WTC11 (cell line): ENCODE data around the gene NGRN. TPM values are rescaled to one million over a fixed set of nuclear protein-coding genes. Genes with fewer than 3 reads are reported as not detected.

Experiments used
- ATAC-seq: fragments of 200-7000 bp; cut with Tn5 transposase; 2 replicates; pipeline ENCODE4 v1.10.0; 2021; ENCODE audit warnings: mild to moderate bottlenecking, moderate library complexity
- CTCF ChIA-PET: fragments of 300-600 bp; sonication (Branson Sonifier 250); formaldehyde crosslinking; loops from one replicate; lab custom pipeline; 2021; ENCODE audit warnings: antibody characterized with exemption; lab: Charles Lee
- POLR2A ChIA-PET: fragments of 350-600 bp; sonication (Branson Sonifier 250); formaldehyde crosslinking; loops from one replicate; lab custom pipeline; 2021; ENCODE audit warnings: antibody characterized with exemption; lab: Charles Lee
- DNase-seq: peaks from one replicate; pipeline ENCODE4 v3.0.0; 2021; ENCODE audit warnings: low spot score
- H3K27ac Mint-ChIP-seq: 2 replicates; pipeline ENCODE4 v1.8.0; 2021; ENCODE audit warnings: mixed read lengths
- H3K27me3 Mint-ChIP-seq: 2 replicates; pipeline ENCODE4 v1.8.0; 2021; ENCODE audit warnings: low read depth, mild to moderate bottlenecking, moderate library complexity, mixed read lengths
- H3K36me3 Mint-ChIP-seq: 2 replicates; pipeline ENCODE4 v1.8.0; 2021; ENCODE audit warnings: mixed read lengths
- H3K4me1 Mint-ChIP-seq: 2 replicates; pipeline ENCODE4 v1.8.0; 2022; ENCODE audit warnings: mixed read lengths
- H3K4me3 Mint-ChIP-seq: 2 replicates; pipeline ENCODE4 v1.8.0; 2021; ENCODE audit warnings: mild to moderate bottlenecking, moderate library complexity, mixed read lengths
- H3K9me3 Mint-ChIP-seq: 2 replicates; pipeline ENCODE4 v1.8.0; 2021; ENCODE audit warnings: mixed read lengths
- ARID4B ChIP-seq: sonication (generic); formaldehyde crosslinking; IDR thresholded peaks from 2 replicates; pipeline ENCODE4 v1.8.0; 2023; ENCODE audit warnings: missing genetic modification reagents, mild to moderate bottlenecking, borderline replicate concordance
- CBFB ChIP-seq: sonication (generic); formaldehyde crosslinking; IDR thresholded peaks from 2 replicates; pipeline ENCODE4 v1.8.1; 2022; ENCODE audit warnings: mild to moderate bottlenecking, low read depth, missing genetic modification reagents
- CREM ChIP-seq: sonication (generic); formaldehyde crosslinking; IDR thresholded peaks from 2 replicates; pipeline ENCODE4 v1.8.1; 2022; ENCODE audit warnings: mild to moderate bottlenecking, missing genetic modification reagents, moderate library complexity
- E2F5 ChIP-seq: sonication (generic); formaldehyde crosslinking; IDR thresholded peaks from 2 replicates; pipeline ENCODE4 v1.8.1; 2022; ENCODE audit warnings: mild to moderate bottlenecking, moderate library complexity, missing genetic modification reagents
- ESRRA ChIP-seq: sonication (generic); formaldehyde crosslinking; IDR thresholded peaks from 2 replicates; pipeline ENCODE4 v1.8.1; 2022; ENCODE audit warnings: mild to moderate bottlenecking, missing genetic modification reagents, borderline replicate concordance
- FOXJ3 ChIP-seq: sonication (generic); formaldehyde crosslinking; IDR thresholded peaks from 2 replicates; pipeline ENCODE4 v1.9.0; 2021; ENCODE audit warnings: missing genetic modification reagents, mild to moderate bottlenecking, borderline replicate concordance
- FOXK1 ChIP-seq: sonication (generic); formaldehyde crosslinking; IDR thresholded peaks from 2 replicates; pipeline ENCODE4 v1.8.0; 2022; ENCODE audit warnings: mild to moderate bottlenecking, moderate library complexity, missing genetic modification reagents
- FOXP1 ChIP-seq: sonication (generic); formaldehyde crosslinking; IDR thresholded peaks from 2 replicates; pipeline ENCODE4 v1.8.0; 2022; ENCODE audit warnings: missing genetic modification reagents, mild to moderate bottlenecking, moderate library complexity, borderline replicate concordance
- GTF2I ChIP-seq: fragments of 250-450 bp; sonication (Bioruptor Pico); conservative IDR thresholded peaks from 2 replicates; pipeline ENCODE4 v1.4.0; 2021; ENCODE audit warnings: mild to moderate bottlenecking
- MAX ChIP-seq: sonication (generic); formaldehyde crosslinking; IDR thresholded peaks from 2 replicates; pipeline ENCODE4 v1.8.0; 2022; ENCODE audit warnings: mild to moderate bottlenecking, missing genetic modification reagents
- MYBL2 ChIP-seq: sonication (generic); formaldehyde crosslinking; IDR thresholded peaks from 2 replicates; pipeline ENCODE4 v1.8.1; 2023; ENCODE audit warnings: mild to moderate bottlenecking, moderate library complexity, missing genetic modification reagents
- NFATC4 ChIP-seq: fragments of 250-450 bp; sonication (Bioruptor Pico); IDR thresholded peaks from 2 replicates; pipeline ENCODE4 v1.9.0; 2021; ENCODE audit warnings: mild to moderate bottlenecking
- NFYB ChIP-seq: sonication (generic); formaldehyde crosslinking; conservative IDR thresholded peaks from 2 replicates; pipeline ENCODE4 v1.8.0; 2022; ENCODE audit warnings: low read depth, missing genetic modification reagents
- NR1H2 ChIP-seq: sonication (generic); formaldehyde crosslinking; IDR thresholded peaks from 2 replicates; pipeline ENCODE4 v1.9.0; 2021; ENCODE audit warnings: mild to moderate bottlenecking, moderate library complexity, missing genetic modification reagents
- SMAD3 ChIP-seq: sonication (generic); formaldehyde crosslinking; IDR thresholded peaks from 2 replicates; pipeline ENCODE4 v1.8.0; 2022; ENCODE audit warnings: missing genetic modification reagents, mild to moderate bottlenecking, borderline replicate concordance
- USF1 ChIP-seq: sonication (generic); formaldehyde crosslinking; IDR thresholded peaks from 2 replicates; pipeline ENCODE4 v1.8.0; 2022; ENCODE audit warnings: mild to moderate bottlenecking, missing genetic modification reagents
- USF2 ChIP-seq: sonication (generic); formaldehyde crosslinking; IDR thresholded peaks from 2 replicates; pipeline ENCODE4 v1.8.1; 2023; ENCODE audit warnings: mild to moderate bottlenecking, missing genetic modification reagents, moderate library complexity
- ZBTB21 ChIP-seq: sonication (generic); formaldehyde crosslinking; IDR thresholded peaks from 2 replicates; pipeline ENCODE4 v1.8.1; 2023; ENCODE audit warnings: mild to moderate bottlenecking, missing genetic modification reagents, borderline replicate concordance
- ZNF138 ChIP-seq: sonication (generic); formaldehyde crosslinking; conservative IDR thresholded peaks from 2 replicates; pipeline ENCODE4 v1.8.1; 2022; ENCODE audit warnings: mild to moderate bottlenecking, moderate library complexity, missing genetic modification reagents
- ZNF416 ChIP-seq: fragments of 250-450 bp; sonication (Bioruptor Pico); IDR thresholded peaks from 2 replicates; pipeline ENCODE4 v1.9.0; 2021; ENCODE audit warnings: mild to moderate bottlenecking, inconsistent platforms
- ZNF423 ChIP-seq: fragments of 250-450 bp; sonication (Bioruptor Pico); IDR thresholded peaks from 2 replicates; pipeline ENCODE4 v2.1.2; 2022; ENCODE audit warnings: mild to moderate bottlenecking, moderate library complexity
- total RNA-seq: library from RNA; stranded (reverse); gene quantifications from 3 replicates; pipeline ENCODE4 v1.2.3, GENCODE V29; 2021
- TF ChIP-seq, protein P1 (sequence below): sonication (generic); formaldehyde crosslinking; IDR thresholded peaks from 2 replicates; pipeline ENCODE4 v1.8.1; 2023; ENCODE audit warnings: mild to moderate bottlenecking, moderate library complexity, missing genetic modification reagents
- TF ChIP-seq, protein P2 (sequence below): sonication (generic); formaldehyde crosslinking; conservative IDR thresholded peaks from 2 replicates; pipeline ENCODE4 v1.8.1; 2022; ENCODE audit warnings: mild to moderate bottlenecking, missing genetic modification reagents
- TF ChIP-seq, protein P3 (sequence below): sonication (generic); formaldehyde crosslinking; IDR thresholded peaks from 2 replicates; pipeline ENCODE4 v1.8.0; 2022; ENCODE audit warnings: missing genetic modification reagents

The NGRN gene
- total RNA-seq, 1 experiment from 2014 or later = 77.8 TPM

DNA sequence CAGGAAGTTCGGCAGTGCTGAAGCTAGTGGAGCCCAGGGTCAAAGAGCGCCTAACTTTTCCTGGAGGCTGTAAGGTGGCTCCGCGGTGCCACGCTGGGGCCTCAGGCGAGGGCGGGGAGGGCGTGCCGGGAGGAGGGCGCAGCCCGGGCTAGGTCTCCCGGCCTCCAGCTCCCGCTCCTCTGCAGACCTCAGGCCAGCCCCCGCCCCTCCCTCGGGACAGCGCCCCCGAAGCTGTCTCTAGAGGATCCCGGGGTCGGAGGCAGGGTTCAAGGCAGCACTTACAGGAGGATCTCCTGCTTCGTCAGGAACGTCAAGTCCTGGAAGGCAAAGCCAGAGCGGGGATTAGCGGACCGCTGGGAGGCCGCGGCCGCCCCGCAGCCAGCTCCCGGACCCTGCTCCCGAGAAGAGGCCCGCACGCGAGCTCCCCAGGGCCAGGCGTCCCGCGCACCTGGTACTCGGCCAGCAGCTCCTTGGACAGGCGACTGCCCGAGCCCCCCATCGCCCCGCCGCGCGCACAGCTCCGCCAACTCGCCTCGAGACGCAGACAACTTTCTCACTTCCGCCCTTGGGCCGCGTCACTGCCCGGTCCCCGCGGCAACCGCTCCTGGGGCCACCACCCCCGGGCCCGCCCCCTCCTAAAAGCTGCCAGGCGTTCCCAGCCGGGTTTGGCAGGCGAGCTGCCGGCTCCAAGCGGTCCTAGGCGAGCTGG lies 31.9 kb upstream of the NGRN start, which contains the start of gene CIB1:
Gene CIB1 (minus strand): TSS at position 555 of the 709 bp plus-strand sequence. CDS start 56 bp downstream, at position 499.
- Mint-ChIP-seq H3K27me3 (no peaks in the 10 kb centered on the region), H3K27ac (peak within 1 kb of the TSS; percentile 25), H3K9me3 (no peaks in the 10 kb centered on the region), H3K36me3 (peaks cover 21% of the 10 kb centered on the region), H3K4me1 (peaks cover 16% of the 10 kb centered on the region), H3K4me3 (peak within 1 kb of the TSS; percentile 72)
- peak; percentile 90 for ATAC-seq
- ChIA-PET POLR2A (interaction anchor here (0.5 to 1.8 kb wide), 10 partner anchors 12 to 131 kb away, joined by 3 to 11 read pairs (median 6); partner anchors contain the start of genes IDH2, NGRN, SEMA4B and TTLL13), CTCF (interaction anchor here (0.5 to 3.2 kb wide), 37 partner anchors 12 to 494 kb away, joined by 3 to 66 read pairs (median 5); partner anchors contain the start of genes IDH2, NGRN, SEMA4B and TTLL13)
- DNase-seq = peak; percentile 95
- no peak for TF ChIP-seq NR1H2 (CRISPR knock-in tag)
- peak; percentile 45; the same call in 1 of the 2 replicates for TF ChIP-seq FOXP1 (CRISPR knock-in tag)
- peak; percentile 63 for TF ChIP-seq MAX (CRISPR knock-in tag)
- TF ChIP-seq MYBL2 (CRISPR knock-in tag) = no peak
- peak; percentile 27; the same call in 1 of the 2 replicates for TF ChIP-seq ZBTB21
- TF ChIP-seq E2F5 (CRISPR knock-in tag) = 0 out of 2 replicates have a peak, but pooled peaks have one; percentile 59
- no peak for TF ChIP-seq FOXJ3
- TF ChIP-seq, protein P1, sequence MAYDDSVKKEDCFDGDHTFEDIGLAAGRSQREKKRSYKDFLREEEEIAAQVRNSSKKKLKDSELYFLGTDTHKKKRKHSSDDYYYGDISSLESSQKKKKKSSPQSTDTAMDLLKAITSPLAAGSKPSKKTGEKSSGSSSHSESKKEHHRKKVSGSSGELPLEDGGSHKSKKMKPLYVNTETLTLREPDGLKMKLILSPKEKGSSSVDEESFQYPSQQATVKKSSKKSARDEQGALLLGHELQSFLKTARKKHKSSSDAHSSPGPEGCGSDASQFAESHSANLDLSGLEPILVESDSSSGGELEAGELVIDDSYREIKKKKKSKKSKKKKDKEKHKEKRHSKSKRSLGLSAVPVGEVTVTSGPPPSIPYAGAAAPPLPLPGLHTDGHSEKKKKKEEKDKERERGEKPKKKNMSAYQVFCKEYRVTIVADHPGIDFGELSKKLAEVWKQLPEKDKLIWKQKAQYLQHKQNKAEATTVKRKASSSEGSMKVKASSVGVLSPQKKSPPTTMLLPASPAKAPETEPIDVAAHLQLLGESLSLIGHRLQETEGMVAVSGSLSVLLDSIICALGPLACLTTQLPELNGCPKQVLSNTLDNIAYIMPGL = peak; percentile 37; the same call in 1 of the 2 replicates
- no peak for TF ChIP-seq ESRRA
- TF ChIP-seq NFATC4 (CRISPR knock-in tag) = no peak
- TF ChIP-seq ARID4B = peak; percentile 61; the same call in 1 of the 2 replicates
- TF ChIP-seq GTF2I (CRISPR knock-in tag) = no peak
- TF ChIP-seq ZNF138 = no peak
- TF ChIP-seq CBFB (CRISPR knock-in tag) = no peak
- TF ChIP-seq USF1 = peak; percentile 25; the same call in 1 of the 2 replicates
- TF ChIP-seq ZNF416 = no peak
- no peak for TF ChIP-seq NFYB (CRISPR knock-in tag)
- TF ChIP-seq USF2 = 0 out of 2 replicates have a peak, but pooled peaks have one; percentile 14
- no peak for TF ChIP-seq ZNF423 (CRISPR knock-in tag)
- TF ChIP-seq, protein P2, sequence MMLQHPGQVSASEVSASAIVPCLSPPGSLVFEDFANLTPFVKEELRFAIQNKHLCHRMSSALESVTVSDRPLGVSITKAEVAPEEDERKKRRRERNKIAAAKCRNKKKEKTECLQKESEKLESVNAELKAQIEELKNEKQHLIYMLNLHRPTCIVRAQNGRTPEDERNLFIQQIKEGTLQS (CRISPR knock-in tag) = no peak
- no peak for TF ChIP-seq FOXK1 (CRISPR knock-in tag)
- TF ChIP-seq SMAD3 (CRISPR knock-in tag) = no peak
- TF ChIP-seq CREM = no peak; the same call in 1 of the 2 replicates
- TF ChIP-seq, protein P3, sequence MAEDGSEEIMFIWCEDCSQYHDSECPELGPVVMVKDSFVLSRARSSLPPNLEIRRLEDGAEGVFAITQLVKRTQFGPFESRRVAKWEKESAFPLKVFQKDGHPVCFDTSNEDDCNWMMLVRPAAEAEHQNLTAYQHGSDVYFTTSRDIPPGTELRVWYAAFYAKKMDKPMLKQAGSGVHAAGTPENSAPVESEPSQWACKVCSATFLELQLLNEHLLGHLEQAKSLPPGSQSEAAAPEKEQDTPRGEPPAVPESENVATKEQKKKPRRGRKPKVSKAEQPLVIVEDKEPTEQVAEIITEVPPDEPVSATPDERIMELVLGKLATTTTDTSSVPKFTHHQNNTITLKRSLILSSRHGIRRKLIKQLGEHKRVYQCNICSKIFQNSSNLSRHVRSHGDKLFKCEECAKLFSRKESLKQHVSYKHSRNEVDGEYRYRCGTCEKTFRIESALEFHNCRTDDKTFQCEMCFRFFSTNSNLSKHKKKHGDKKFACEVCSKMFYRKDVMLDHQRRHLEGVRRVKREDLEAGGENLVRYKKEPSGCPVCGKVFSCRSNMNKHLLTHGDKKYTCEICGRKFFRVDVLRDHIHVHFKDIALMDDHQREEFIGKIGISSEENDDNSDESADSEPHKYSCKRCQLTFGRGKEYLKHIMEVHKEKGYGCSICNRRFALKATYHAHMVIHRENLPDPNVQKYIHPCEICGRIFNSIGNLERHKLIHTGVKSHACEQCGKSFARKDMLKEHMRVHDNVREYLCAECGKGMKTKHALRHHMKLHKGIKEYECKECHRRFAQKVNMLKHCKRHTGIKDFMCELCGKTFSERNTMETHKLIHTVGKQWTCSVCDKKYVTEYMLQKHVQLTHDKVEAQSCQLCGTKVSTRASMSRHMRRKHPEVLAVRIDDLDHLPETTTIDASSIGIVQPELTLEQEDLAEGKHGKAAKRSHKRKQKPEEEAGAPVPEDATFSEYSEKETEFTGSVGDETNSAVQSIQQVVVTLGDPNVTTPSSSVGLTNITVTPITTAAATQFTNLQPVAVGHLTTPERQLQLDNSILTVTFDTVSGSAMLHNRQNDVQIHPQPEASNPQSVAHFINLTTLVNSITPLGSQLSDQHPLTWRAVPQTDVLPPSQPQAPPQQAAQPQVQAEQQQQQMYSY = no peak
